ENCODE data around the gene ACSS3. TPM values are rescaled to one million over a fixed set of nuclear protein-coding genes. Genes with fewer than 3 reads are reported as not detected.

ACSS3 gene
- total RNA-seq, 4 donors from 2014 or later = 5.0 to 13.6 (median 7.8) TPM

DNA sequence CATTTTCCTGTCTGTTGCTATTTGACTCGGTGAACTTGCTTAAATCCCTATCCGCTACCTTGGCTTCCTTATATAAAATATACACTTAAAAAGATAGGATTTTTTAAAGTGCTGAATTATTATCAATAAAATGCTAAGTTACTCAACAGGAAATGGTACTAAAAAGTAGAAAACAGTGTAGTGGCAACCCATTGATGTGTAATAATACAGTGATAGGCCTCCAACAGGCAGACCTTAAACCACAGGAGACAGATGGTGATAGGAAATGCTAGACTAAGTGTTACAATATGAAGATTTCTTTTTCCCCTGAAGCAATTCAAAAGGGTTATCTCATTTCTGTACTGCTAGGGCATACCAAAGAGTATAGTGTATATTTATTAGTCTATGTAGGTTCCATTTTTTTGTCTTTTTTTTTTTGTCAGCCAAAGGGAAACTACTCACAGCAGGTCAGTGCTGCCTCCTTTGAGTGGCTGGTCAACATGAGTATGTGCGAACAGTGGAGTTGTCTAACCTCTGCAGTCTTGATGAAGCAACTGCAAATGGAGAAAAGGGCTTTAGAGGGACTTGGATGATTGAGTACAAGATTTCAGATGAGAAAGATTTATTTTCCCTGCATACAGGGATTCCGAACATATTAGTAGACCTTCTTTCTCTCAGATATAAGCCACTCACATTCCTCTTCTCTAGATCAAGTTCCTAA lies 183.8 kb downstream of the ACSS3 start:
- Histone ChIP-seq H3K4me3 (no peak overlapping the region), H3K27ac (no peak overlapping the region), H3K27me3 (no peaks in the 10 kb centered on the region), H3K36me3 (no peaks in the 10 kb centered on the region), H3K9me3 (no peaks in the 10 kb centered on the region), H3K4me1 (no peaks in the 10 kb centered on the region)
- DNase-seq = no peak
- TF ChIP-seq, protein P1, sequence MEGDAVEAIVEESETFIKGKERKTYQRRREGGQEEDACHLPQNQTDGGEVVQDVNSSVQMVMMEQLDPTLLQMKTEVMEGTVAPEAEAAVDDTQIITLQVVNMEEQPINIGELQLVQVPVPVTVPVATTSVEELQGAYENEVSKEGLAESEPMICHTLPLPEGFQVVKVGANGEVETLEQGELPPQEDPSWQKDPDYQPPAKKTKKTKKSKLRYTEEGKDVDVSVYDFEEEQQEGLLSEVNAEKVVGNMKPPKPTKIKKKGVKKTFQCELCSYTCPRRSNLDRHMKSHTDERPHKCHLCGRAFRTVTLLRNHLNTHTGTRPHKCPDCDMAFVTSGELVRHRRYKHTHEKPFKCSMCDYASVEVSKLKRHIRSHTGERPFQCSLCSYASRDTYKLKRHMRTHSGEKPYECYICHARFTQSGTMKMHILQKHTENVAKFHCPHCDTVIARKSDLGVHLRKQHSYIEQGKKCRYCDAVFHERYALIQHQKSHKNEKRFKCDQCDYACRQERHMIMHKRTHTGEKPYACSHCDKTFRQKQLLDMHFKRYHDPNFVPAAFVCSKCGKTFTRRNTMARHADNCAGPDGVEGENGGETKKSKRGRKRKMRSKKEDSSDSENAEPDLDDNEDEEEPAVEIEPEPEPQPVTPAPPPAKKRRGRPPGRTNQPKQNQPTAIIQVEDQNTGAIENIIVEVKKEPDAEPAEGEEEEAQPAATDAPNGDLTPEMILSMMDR (IDR thresholded peaks at IDR 0.05 in 4 of 5, conservative IDR thresholded peaks at IDR 0.05 in 1 of 5) = no peak
- TF ChIP-seq POLR2A (IDR thresholded peaks at IDR 0.05) = no peak
- intact Hi-C loops (cut with DNase I; ENCODE audit: low total_unique reads) = no loop called here
- in situ Hi-C loops (cut with MboI; ENCODE audit: low sequenced_read_pairs in 4 of 4) = loop anchor here in 1 of 4 donors (25.0 kb wide), 1 partner anchor 849 kb away; no protein-coding TSS in a partner anchor
- ATAC-seq = no peak

DNA sequence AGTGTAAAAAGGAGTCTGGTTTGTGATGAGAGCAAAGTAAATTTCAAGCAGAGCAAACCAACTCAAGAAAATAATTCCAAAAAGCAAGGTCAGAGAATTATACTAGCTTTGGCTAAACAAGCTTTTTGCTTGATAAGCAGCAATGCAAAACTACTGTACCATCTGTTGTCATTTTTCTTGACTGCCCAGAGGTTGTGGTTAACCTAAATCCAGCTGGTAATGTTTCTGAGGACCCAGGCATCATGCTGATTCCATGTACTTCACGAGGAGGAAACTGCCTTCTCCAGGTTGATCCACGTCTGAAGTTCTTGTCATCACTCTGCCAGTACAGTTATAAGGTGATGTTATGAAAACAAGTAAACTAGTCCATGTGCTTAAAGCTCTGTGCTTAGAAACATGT lies 185.2 kb downstream of the ACSS3 start:
- intact Hi-C loops (cut with DNase I; ENCODE audit: low total_unique reads) = no loop called here
- DNase-seq (no peak), ATAC-seq (no peak)
- Histone ChIP-seq H3K9me3 (no peaks in the 10 kb centered on the region), H3K27me3 (no peaks in the 10 kb centered on the region), H3K4me1 (no peaks in the 10 kb centered on the region), H3K4me3 (no peak overlapping the region), H3K27ac (no peak overlapping the region), H3K36me3 (no peaks in the 10 kb centered on the region)
- in situ Hi-C loops (cut with MboI; ENCODE audit: low sequenced_read_pairs in 4 of 4) = loop anchor here in 1 of 4 donors (25.0 kb wide), 1 partner anchor 851 kb away; no protein-coding TSS in a partner anchor
- no peak for TF ChIP-seq POLR2A (IDR thresholded peaks at IDR 0.05)
- TF ChIP-seq, protein P1 (IDR thresholded peaks at IDR 0.05 in 4 of 5, conservative IDR thresholded peaks at IDR 0.05 in 1 of 5) = no peak

DNA sequence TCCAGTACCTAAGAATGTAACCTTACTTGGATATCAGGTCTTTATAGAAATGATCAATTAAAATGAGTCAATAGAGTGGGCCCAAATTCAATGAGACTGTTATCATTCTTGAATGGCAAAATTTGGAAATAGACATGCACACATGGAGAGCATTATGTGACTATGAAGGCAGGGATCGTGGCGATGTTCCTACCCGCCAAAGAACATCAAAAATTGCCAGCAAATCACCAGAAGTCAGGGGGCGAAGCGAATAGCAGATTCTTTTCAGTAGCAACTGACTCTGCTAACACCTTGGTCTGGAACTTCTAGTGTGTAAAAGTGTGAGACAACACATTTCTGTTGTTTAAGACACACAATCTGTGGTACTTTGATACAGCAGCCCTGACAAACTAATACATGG lies 192.5 kb downstream of the ACSS3 start:
- Histone ChIP-seq H3K27ac (no peak overlapping the region), H3K36me3 (no peaks in the 10 kb centered on the region), H3K4me1 (no peaks in the 10 kb centered on the region), H3K9me3 (no peaks in the 10 kb centered on the region), H3K27me3 (no peaks in the 10 kb centered on the region), H3K4me3 (no peak overlapping the region)
- no peak for TF ChIP-seq POLR2A (IDR thresholded peaks at IDR 0.05)
- TF ChIP-seq, protein P1 (IDR thresholded peaks at IDR 0.05 in 4 of 5, conservative IDR thresholded peaks at IDR 0.05 in 1 of 5) = no peak
- ATAC-seq = no peak
- in situ Hi-C loops (cut with MboI; ENCODE audit: low sequenced_read_pairs in 4 of 4) = loop anchor here in 1 of 4 donors (25.0 kb wide), 1 partner anchor 858 kb away; no protein-coding TSS in a partner anchor
- intact Hi-C loops (cut with DNase I; ENCODE audit: low total_unique reads) = no loop called here
- no peak for DNase-seq

DNA sequence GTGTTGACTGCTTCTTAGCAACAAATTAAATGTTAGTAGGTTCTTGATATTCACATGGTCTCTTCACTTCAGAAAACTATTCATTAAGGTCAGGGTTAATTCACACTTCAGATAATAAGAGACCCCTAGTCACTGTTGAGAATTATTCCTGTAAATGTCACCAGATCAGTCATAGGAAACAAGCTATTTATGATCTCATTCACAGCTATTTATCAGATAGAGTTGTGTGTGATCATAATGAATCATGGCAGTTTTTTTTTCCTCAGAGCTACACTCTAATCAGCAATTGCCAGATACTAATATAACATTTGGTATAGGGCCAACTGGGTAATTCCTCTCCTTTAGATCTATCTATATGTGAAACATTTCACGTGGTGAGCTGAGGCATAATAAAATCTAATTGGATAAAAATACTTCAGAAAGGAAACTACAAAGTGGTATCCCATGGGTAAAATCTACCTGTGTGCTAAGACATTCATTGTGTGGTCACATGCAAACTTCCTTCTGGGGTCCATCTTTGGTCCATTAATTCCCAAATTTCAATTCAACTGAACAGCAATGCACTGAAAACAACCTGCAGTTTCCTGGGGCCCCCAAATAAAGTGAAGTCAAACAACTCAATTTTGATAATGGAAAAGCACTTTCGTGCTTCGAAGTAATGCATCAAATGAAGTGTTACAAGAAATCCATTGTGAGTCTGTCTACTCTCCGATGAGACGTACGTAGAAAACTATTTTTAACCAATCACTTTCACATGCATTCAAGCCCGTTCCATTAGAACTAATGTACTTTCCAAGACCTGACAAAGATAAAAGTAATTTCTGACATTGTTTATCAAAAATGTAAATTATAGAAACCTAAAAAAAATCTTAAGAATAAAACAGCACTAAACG lies 197.0 kb downstream of the ACSS3 start:
- intact Hi-C loops (cut with DNase I; ENCODE audit: low total_unique reads) = no loop called here

More for the DNA sequence above, 197.0 kb downstream of the ACSS3 start:
- in situ Hi-C loops (cut with MboI; ENCODE audit: low sequenced_read_pairs in 4 of 4) = loop anchor here in 1 of 4 donors (25.0 kb wide), 1 partner anchor 863 kb away; no protein-coding TSS in a partner anchor
- H3K4me3 ChIP-seq = no peak overlapping the region
- H3K9me3 ChIP-seq = no peaks in the 10 kb centered on the region
- TF ChIP-seq, protein P1 (IDR thresholded peaks at IDR 0.05 in 4 of 5, conservative IDR thresholded peaks at IDR 0.05 in 1 of 5) = no peak
- no peak for TF ChIP-seq POLR2A (IDR thresholded peaks at IDR 0.05)
- no peak overlapping the region for H3K27ac ChIP-seq
- no peaks in the 10 kb centered on the region for H3K27me3 ChIP-seq
- no peaks in the 10 kb centered on the region for H3K36me3 ChIP-seq
- DNase-seq = no peak
- no peaks in the 10 kb centered on the region for H3K4me1 ChIP-seq
- ATAC-seq = no peak
